Measurements from ENCODE around the gene PEX5L.

- TF ChIP-seq POLR2A (IDR thresholded peaks at IDR 0.05) = no peak
- TF ChIP-seq, protein P1, sequence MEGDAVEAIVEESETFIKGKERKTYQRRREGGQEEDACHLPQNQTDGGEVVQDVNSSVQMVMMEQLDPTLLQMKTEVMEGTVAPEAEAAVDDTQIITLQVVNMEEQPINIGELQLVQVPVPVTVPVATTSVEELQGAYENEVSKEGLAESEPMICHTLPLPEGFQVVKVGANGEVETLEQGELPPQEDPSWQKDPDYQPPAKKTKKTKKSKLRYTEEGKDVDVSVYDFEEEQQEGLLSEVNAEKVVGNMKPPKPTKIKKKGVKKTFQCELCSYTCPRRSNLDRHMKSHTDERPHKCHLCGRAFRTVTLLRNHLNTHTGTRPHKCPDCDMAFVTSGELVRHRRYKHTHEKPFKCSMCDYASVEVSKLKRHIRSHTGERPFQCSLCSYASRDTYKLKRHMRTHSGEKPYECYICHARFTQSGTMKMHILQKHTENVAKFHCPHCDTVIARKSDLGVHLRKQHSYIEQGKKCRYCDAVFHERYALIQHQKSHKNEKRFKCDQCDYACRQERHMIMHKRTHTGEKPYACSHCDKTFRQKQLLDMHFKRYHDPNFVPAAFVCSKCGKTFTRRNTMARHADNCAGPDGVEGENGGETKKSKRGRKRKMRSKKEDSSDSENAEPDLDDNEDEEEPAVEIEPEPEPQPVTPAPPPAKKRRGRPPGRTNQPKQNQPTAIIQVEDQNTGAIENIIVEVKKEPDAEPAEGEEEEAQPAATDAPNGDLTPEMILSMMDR (IDR thresholded peaks at IDR 0.05) = no peak
Measured at GRCh38 chr3:179865861-179866505, 170.8 kb downstream of the PEX5L start.
